ENCODE results near the gene SORCS2.

DNA sequence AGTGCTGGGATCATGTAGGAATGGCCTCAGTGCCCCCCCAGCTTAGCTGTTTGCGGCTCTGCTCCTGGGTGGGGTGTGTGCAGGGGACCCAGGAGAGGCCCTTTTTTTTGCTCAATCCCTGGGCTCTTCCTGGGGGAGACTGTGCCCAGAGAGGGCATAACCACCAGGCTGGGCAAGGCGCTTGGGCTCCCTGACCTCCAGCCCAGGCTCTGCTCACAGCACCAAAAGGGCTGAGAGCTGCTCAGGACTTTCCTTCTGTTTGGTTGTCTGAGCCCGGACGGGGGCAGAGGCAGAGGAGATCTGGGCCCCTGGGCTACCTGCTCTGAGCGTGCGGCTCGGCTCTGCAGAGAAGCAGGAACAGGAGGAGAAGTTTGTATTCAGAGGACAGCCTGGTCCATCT is 177.7 kb downstream of the SORCS2 start:
- TF ChIP-seq, protein P1, sequence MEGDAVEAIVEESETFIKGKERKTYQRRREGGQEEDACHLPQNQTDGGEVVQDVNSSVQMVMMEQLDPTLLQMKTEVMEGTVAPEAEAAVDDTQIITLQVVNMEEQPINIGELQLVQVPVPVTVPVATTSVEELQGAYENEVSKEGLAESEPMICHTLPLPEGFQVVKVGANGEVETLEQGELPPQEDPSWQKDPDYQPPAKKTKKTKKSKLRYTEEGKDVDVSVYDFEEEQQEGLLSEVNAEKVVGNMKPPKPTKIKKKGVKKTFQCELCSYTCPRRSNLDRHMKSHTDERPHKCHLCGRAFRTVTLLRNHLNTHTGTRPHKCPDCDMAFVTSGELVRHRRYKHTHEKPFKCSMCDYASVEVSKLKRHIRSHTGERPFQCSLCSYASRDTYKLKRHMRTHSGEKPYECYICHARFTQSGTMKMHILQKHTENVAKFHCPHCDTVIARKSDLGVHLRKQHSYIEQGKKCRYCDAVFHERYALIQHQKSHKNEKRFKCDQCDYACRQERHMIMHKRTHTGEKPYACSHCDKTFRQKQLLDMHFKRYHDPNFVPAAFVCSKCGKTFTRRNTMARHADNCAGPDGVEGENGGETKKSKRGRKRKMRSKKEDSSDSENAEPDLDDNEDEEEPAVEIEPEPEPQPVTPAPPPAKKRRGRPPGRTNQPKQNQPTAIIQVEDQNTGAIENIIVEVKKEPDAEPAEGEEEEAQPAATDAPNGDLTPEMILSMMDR (IDR thresholded peaks at IDR 0.05): no peak
- TF ChIP-seq POLR2AphosphoS5 (IDR thresholded peaks at IDR 0.05) (no peak), POLR2A (IDR thresholded peaks at IDR 0.05) (no peak)

All from breast epithelium (tissue), 3 donors.